Stimulated activated CD8-positive, alpha-beta memory T cell treated with anti-CD3 and anti-CD28 coated beads, Interleukin-4, amount 100 ng/mL, for 48 hours (primary cell): ENCODE measurements around the gene MLN.
"Not testable (repeated sequence)": the region's sequence is repeated elsewhere in the genome, so short reads cannot be mapped to it uniquely, and the experiment has no call there.

ENCODE experiments used
- DNase-seq: peaks from one replicate; pipeline ENCODE4 v3.0.0-alpha.2; 2020

MLN gene

GRCh38 chr6:33834401-33835392 lies 30.9 kb upstream of the MLN start:
- no peak for DNase-seq

GRCh38 chr6:33833599-33833998 lies 29.8 kb upstream of the MLN start:
- DNase-seq: no peak

GRCh38 chr6:33832831-33833230 lies 29.0 kb upstream of the MLN start:
- not testable (repeated sequence) for DNase-seq

- DNase-seq: not testable (repeated sequence)
Measured at GRCh38 chr6:33831725-33832124, 27.9 kb upstream of the MLN start.

GRCh38 chr6:33830635-33831240 lies 26.9 kb upstream of the MLN start:
- DNase-seq: no peak

GRCh38 chr6:33828764-33829731 lies 25.2 kb upstream of the MLN start:
- no peak for DNase-seq

GRCh38 chr6:33828452-33828763 lies 24.6 kb upstream of the MLN start:
- DNase-seq: no peak

GRCh38 chr6:33827546-33828451 lies 24.0 kb upstream of the MLN start:
- no peak for DNase-seq

- no peak for DNase-seq
Measured at GRCh38 chr6:33826537-33826936, 22.7 kb upstream of the MLN start.

GRCh38 chr6:33824461-33825154 lies 20.8 kb upstream of the MLN start:
- DNase-seq: no peak

GRCh38 chr6:33823806-33824205 lies 20.0 kb upstream of the MLN start:
- DNase-seq: no peak

- no peak for DNase-seq
Measured at GRCh38 chr6:33822575-33823395, 19.0 kb upstream of the MLN start.

- DNase-seq: no peak
Measured at GRCh38 chr6:33820784-33821520, 17.1 kb upstream of the MLN start.

GRCh38 chr6:33820243-33820642 lies 16.4 kb upstream of the MLN start:
- DNase-seq: no peak

GRCh38 chr6:33819021-33819420 lies 15.2 kb upstream of the MLN start:
- DNase-seq: no peak

- no peak for DNase-seq
Measured at GRCh38 chr6:33818293-33818692, 14.5 kb upstream of the MLN start.

GRCh38 chr6:33817489-33817888 lies 13.7 kb upstream of the MLN start:
- no peak for DNase-seq

- DNase-seq: no peak
Measured at GRCh38 chr6:33816911-33817310, 13.1 kb upstream of the MLN start.

GRCh38 chr6:33815854-33816253 lies 12.1 kb upstream of the MLN start:
- peak; percentile 33 for DNase-seq
